NCI-H146 treated with DMSO at 0.1 percent for 48 hours (cell line): ENCODE measurements around the gene ACTR1B.
A peak's percentile ranks its signal among the peaks of the same experiment; 100 is the strongest.
"Not testable (repeated sequence)": the region's sequence is repeated elsewhere in the genome, so short reads cannot be mapped to it uniquely, and the experiment has no call there.

ENCODE experiments used
- DNase-seq: peaks from one replicate; lab custom pipeline; 2025; ENCODE audit not compliant: unreplicated experiment; lab: John Stamatoyannopoulos, UW

Gene ACTR1B

DNA sequence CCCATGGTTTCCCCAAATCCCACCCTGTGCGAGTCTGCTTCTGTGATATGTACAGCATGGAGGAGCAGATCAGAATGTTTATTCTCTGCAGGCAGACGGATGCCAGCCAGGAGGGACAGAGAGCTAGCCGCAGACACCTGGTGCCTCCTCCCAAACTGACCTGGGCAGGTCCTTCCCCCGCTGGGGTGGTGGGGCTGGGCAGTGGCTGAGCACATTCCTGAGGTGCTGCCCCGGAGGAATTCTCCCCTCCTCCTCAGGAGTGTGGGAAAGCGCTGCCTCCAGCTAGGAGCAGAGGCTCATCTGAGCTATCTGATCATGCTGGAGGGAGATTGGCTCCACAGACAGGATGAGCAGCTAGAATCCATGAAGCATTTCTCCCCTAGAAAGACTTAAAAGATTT, 27.3 kb upstream of the ACTR1B start:
- DNase-seq, result no peak

DNA sequence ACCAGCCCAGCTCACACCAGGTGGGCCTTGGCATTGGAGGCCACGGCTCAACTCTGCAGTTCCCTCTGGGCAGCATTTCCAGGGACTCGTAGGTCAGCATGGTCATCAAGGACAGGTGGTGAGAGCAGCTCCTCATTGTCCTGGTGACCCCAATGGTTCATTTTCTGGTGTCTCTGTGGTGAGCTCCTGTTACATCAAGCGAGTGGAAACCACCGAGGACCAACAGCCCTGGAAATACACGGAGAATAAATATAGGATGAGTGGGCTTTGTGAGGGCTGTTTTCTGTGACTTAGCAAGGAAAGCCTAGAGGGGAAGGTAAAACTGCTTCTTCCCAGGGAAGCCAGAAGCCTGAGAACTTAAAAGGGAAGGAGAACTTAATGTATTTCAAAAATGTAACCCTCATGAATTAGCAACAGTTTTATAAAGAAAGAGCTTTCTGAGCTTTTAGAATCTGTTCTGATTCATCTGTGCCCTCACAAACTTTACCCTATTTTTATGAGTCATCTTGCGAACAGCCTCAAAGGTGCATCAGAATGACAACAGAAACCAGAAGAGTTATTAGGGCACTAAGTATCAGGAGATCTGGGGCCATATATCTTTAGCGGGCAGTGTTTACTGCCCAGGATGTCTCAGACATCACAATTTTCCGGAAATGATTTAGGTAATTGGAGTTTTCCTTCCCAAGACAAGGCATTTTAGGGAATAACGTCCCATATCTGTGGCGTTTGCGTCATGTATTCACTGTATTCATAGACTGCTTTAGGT, 24.4 kb upstream of the ACTR1B start:
- no peak for DNase-seq

- DNase-seq, result not testable (repeated sequence)
These were observed 23.4 kb upstream of the ACTR1B start for GRCh38 chr2:97687235-97687634.

DNA sequence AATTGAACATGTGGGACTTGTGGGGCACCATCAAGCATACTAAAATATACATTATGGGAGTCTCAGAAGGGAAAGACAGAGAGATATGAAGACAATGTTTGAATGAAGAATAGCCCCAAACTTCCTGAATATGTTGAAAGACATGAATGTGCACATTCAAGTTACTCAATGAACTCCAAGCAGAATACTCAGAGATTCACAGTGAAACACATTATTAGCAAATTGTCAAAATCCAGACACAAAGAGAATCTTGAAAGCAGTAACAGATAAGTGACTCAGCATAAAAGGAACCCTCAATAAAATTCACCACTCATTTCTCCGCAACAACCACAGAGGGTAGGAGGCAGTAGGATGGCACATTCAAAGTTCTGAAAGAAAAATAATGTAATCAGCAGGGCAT, 14.5 kb upstream of the ACTR1B start:
- no peak for DNase-seq

- DNase-seq, result no peak
These were observed 13.6 kb upstream of the ACTR1B start for GRCh38 chr2:97677480-97677879.

DNA sequence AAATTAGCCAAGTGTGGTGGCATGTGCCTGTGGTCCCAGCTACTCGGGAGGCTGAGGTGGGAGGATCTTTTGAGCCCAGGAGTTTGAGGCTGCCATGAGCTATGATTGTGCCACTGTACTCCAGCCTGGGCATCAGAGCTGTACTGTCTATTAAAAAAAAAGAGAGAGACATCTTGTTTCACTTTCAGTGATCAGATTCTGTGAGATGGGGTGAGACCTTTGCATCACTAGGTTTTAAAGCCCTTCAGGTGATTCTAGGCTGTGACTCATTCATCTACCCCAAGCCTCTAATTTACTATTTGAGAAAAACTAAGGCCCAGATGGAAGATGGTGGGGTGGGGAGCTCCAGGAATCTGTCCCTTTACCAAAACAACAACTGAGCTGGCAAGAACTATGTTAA, 12.8 kb upstream of the ACTR1B start:
- DNase-seq, result no peak

DNA sequence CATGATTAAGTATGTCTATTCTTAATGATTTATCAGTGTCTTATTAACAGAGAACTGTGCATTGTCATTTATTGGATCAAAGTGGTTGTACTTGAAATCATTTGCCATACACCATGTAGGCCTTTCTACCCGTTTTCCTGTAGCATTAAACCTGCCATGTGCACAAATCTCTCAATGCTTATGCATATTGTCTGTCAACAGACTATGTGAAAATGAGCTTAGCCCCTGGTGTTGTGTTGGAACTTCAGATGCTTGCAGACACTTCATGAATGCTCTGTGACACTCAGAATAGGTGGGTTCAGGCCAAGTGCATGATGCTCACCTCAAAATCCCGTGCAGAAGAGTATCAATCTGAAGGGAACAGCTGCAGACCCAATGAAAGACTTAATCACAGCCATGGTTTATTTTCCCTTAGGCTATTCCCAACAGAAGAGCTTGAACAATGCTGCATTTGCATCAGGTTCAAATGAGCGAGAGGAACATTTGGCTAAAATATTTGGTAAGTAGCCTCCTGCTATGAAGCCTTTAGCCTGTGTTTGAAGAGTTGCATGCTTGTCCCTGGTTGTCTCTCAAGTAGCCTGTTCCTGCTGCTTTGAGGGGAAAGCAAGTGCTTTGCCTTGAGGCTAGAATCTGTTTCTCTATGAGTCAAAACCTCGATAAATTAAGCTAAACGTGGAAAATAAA, 11.7 kb upstream of the ACTR1B start:
- DNase-seq, result peak; percentile 90

DNA sequence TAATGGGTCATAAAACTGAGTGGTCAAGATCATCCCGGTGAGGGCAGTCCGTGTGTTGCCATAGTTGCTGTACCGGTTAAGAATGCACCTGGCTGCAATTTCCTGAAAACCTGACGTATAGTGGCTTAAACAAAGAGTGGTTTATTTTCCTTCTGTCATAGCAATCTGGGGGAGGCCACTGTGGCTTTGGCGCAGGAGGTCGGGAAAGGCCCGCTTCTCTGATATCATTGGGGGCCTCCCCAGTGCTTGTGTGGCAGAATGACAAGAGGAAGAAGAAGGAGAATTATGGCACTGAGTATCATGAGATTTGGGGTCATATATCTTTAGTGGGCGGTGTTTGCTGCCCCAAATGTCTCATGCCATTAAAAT, 10.1 kb upstream of the ACTR1B start:
- DNase-seq, result peak; percentile 90

DNA sequence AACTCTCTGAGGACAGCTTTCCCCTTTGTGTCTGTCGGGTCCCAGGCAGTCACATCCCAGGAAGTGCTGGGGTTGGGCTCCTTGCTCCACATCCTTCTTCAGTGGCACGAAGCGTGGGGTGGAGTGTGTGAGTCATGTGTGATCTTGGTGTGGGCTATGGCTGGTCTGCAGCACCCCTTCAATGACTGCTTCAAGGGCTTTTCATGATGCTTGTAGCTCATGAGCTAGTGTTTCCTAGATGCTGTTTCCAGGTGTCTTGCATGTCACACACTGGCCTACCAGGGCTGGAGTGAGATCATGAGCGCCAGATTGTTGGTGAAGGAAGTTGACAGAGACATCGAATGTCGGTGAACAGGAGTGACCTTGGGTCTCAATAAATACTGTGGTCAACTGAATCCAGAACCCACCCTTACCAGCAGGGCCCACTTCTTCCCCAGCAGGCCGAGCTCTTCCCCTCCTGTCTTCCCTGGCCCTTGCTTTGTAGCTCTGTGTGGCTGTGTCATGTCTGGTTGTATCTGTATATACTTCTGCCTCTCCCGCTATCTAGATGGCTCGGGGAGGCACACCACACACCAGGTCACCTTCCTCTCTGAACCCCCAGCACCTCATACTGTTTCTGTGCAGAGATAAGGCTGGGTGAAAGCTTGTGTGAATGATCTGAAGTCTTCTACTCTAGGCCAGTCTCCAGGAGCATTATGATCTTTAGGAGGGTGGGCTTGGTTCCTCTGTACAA, 9.5 kb upstream of the ACTR1B start:
- no peak for DNase-seq

DNA sequence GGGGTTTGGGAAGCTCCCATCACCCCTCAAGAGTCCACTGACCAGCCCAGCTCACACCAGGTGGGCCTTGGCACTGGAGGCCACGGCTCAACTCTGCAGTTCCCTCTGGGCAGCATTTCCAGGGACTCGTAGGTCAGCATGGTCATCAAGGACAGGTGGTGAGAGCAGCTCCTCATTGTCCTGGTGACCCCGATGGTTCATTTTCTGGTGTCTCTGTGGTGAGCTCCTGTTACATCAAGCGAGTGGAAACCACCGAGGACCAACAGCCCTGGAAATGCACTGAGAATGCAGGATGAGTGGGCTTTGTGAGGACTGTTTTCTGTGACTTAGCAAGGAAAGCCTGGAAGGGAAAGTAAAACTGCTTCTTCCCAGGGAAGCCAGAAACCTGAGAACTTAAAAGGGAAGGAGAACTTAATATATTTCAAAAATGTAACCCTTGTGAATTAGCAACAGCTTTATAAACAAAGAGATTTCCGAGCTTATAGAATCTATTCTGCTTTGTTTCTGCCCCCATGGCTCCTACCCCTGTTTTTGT, 8.8 kb upstream of the ACTR1B start:
- not testable (repeated sequence) for DNase-seq

DNA sequence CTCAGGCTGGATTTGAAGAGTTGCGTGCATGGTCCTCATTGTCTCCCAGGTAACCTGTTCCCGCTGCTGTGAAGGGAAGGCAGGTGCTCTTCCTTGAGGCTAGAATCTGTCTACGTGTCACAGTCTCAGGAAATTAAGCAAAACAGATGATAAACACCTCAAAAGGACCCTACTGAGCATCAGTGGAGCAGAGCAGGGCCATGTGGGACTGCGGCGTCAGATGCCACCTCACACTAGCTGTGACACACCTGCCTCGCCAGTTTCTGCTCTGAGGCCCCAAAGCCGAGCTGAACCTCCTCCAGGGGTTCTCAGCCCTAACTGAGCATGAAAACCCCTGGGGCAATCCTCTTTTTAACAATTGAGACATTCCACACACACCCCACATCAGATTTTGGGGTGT, 7.7 kb upstream of the ACTR1B start:
- DNase-seq, result peak; percentile 52

GRCh38 chr2:97670471-97670870, 6.6 kb upstream of the ACTR1B start:
- no peak for DNase-seq

GRCh38 chr2:97669448-97669847, 5.6 kb upstream of the ACTR1B start, which contains the start of gene C2orf92:
Gene C2orf92 (plus strand): TSS chr2:97669713. CDS start chr2:97669789, 76 bp downstream.
- no peak for DNase-seq

DNA sequence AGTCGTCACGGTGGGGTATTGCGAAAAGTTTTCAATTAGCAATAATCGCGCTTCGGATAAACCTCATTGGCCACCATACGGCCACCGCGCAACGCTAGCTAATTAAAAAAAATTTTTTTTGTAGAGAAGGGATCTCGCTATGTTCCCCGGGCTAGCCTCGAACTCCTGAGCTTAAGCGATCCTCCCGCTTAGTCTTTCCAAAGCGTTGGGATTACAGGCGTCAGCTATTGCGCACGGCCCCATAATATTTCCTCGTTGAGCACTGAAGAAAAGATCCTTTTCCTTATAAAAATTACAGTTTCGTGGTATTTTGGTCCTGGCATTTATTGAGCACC, 759 bp upstream of the ACTR1B start:
- no peak for DNase-seq

DNA sequence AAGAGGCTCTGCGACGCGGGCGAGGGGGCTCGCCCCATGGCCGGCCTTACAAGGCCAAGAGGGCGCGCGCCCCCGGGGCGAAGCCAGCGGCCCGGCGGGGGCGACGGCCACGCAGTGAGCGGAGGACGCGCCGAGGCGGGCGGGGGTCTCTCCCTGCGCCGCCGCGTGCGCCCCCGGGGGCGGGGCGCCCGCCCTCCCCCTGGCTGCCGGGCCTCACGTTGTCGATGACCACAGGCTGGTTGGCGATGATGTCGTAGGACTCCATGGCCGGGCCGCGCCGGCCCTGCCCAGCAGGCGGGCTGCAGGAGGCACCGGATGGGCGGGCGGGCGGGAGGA, 250 bp downstream of the ACTR1B start:
- DNase-seq, result no peak

DNA sequence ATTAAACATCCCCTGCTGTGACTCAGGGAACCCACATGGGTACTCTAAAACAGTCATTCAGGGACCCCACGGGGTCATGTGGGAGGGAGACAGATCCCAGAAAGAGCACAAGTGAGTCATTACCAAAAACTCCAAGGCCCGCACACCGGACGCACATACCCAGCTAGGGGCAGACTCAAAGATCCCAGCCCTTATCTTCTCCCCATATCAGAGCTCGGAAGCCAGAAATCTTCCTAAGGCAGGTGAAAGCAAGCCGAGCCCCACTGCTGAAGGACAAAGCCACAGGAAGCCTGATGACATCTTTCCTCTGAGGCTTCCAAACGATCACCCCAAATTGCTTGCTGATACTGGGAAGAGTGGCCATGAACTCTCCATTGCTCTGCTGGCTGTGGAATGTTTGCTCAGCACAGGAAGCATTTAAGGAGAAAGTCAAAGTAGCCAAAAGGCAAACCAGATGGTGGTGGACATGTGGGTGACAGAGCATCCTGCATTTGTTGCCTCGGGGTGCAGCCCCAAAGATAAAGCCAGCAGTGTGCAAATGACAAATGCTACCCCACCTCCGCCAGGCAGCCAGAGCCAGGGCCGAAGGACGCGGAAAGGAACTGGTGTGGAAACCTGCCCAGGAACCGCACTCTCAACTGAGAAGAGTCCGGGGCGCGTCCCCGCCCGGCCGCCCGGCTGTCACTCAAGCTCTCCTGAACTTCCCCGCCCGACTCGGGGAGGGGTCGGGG, 784 bp downstream of the ACTR1B start:
- DNase-seq, result no peak

- no peak for DNase-seq
These were observed 1.4 kb downstream of the ACTR1B start for GRCh38 chr2:97662386-97662894.

DNA sequence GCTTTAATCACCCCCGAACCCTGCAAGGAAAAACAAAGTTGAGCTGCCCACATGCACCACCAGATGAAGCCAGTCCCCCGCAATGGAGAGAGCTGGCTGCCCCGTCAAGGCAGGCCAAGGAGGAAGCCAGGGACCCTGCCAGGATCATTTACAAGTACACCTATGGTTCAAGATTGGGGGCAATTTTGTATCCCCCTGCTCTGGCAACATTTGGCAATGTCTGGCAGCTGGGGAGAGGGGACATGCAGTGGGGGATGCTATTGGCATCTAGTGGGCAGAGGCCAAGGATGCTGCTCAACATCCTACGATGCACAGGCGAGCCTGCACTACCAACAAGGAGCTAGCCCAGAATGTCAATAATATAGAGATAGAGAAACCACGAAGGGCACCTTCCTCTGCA, 1.9 kb downstream of the ACTR1B start:
- no peak for DNase-seq

DNA sequence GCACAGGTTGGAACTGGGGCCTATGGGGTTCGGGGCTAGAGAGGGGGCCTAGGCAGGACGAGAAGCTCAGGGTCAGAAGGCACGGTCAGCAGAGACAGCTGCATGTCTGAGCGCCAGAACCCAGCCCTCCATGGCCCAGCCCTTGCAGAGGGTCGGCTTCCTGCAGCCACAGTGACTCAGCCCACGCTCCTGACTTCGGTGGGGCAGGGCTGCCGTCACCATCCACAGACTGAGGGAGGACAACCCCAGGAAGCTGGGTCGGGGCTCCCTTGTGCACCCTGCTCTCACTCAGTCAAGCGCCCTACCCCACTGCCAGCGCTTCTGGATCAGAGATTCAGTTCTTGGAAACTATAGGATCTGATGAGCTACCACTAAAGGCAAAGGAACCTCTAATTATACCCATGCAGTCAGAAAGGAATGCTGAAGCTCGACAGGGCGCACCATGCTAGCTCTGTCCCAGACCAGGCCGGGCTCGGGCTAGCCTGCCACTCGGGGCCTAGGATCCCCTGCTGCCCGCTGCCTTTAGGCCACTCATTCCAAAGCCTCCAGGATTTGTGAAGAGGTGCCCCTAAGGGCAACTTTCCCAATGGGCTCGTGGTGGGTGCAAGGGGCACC, 3.0 kb downstream of the ACTR1B start:
- no peak for DNase-seq

DNA sequence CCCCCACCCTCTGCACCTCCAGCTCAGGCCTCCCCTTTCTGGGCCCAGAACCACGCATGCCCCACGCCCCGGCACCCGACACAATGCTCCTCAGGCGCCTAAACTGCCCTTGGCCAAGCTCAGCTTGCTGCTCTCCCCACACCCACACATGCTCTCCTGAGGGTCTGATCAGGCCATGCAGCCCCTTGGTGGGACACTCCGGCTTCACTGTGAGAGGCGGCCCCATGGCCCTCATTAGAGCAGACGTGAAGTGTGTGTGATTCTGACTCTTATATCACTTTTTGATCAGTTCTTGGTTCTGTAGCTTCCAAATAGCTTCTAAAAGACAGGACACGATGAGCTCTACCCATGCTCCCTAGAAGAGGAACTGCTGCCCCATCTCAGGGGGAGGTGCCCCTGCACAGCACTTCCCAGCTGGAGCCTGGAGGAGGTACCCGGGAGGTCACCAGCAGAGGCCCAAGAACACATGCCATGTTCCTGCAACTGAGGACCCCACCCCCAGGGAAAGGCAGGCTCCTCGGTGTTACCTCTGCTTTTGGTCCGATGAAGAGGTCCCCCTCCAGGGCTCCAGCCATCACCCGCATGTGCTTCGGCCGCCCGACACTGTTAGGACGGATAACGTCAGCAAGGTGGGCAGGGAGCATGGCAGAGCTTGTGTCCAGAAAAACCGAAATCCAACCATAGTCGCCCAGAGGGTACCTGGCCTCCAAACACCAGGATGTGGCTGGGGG, 3.6 kb downstream of the ACTR1B start:
- no peak for DNase-seq
